Measurements from ENCODE around the gene FBXO4. TPM values are rescaled to one million over a fixed set of nuclear protein-coding genes. Genes with fewer than 3 reads are reported as not detected.

FBXO4 gene
- total RNA-seq, 4 donors from 2014 or later = 1.8 to 4.7 (median 3.1) TPM

- Histone ChIP-seq H3K27me3 (no peaks in the 10 kb centered on the region), H3K27ac (no peak overlapping the region), H3K9me3 (no peaks in the 10 kb centered on the region), H3K4me1 (no peaks in the 10 kb centered on the region), H3K36me3 (no peaks in the 10 kb centered on the region), H3K4me3 (no peak overlapping the region)
- intact Hi-C loops (cut with DNase I; ENCODE audit: low total_unique reads) = no loop called here
- ATAC-seq (no peak), DNase-seq (no peak)
- TF ChIP-seq POLR2A (IDR thresholded peaks at IDR 0.05) (no peak), CTCF (IDR thresholded peaks at IDR 0.05 in 4 of 5, conservative IDR thresholded peaks at IDR 0.05 in 1 of 5) (no peak)
- in situ Hi-C loops (cut with MboI; ENCODE audit: low sequenced_read_pairs in 4 of 4) = no loop called here
Observed at GRCh38 chr5:41878643-41879478, 46.2 kb upstream of the FBXO4 start.

GRCh38 chr5:41882765-41883164, 42.3 kb upstream of the FBXO4 start:
- no peaks in the 10 kb centered on the region for H3K9me3 ChIP-seq
- TF ChIP-seq POLR2A (IDR thresholded peaks at IDR 0.05) (no peak), CTCF (IDR thresholded peaks at IDR 0.05 in 4 of 5, conservative IDR thresholded peaks at IDR 0.05 in 1 of 5) (no peak)
- no peak overlapping the region for H3K4me3 ChIP-seq
- H3K27me3 ChIP-seq = no peaks in the 10 kb centered on the region
- intact Hi-C loops (cut with DNase I; ENCODE audit: low total_unique reads) (no loop called here), in situ Hi-C loops (cut with MboI; ENCODE audit: low sequenced_read_pairs in 4 of 4) (no loop called here)
- H3K27ac ChIP-seq = no peak overlapping the region
- DNase-seq (no peak), ATAC-seq (no peak)
- no peaks in the 10 kb centered on the region for H3K4me1 ChIP-seq
- no peaks in the 10 kb centered on the region for H3K36me3 ChIP-seq

- no peak for ATAC-seq
- no peak for DNase-seq
- no peak overlapping the region for H3K27ac ChIP-seq
- H3K36me3 ChIP-seq = no peaks in the 10 kb centered on the region
- H3K27me3 ChIP-seq = no peaks in the 10 kb centered on the region
- H3K4me3 ChIP-seq = no peak overlapping the region
- no peaks in the 10 kb centered on the region for H3K4me1 ChIP-seq
- intact Hi-C loops (cut with DNase I; ENCODE audit: low total_unique reads) = no loop called here
- in situ Hi-C loops (cut with MboI; ENCODE audit: low sequenced_read_pairs in 4 of 4) = no loop called here
- TF ChIP-seq CTCF (IDR thresholded peaks at IDR 0.05 in 4 of 5, conservative IDR thresholded peaks at IDR 0.05 in 1 of 5) = no peak
- TF ChIP-seq POLR2A (IDR thresholded peaks at IDR 0.05) = no peak
- no peaks in the 10 kb centered on the region for H3K9me3 ChIP-seq
Observed at GRCh38 chr5:41883243-41883642, 41.8 kb upstream of the FBXO4 start.

GRCh38 chr5:41883936-41884335, 41.1 kb upstream of the FBXO4 start:
- ATAC-seq (no peak), DNase-seq (no peak)
- H3K36me3 ChIP-seq = no peaks in the 10 kb centered on the region
- no peak overlapping the region for H3K4me3 ChIP-seq
- in situ Hi-C loops (cut with MboI; ENCODE audit: low sequenced_read_pairs in 4 of 4) (no loop called here), intact Hi-C loops (cut with DNase I; ENCODE audit: low total_unique reads) (no loop called here)
- no peaks in the 10 kb centered on the region for H3K9me3 ChIP-seq
- no peak overlapping the region for H3K27ac ChIP-seq
- H3K27me3 ChIP-seq = no peaks in the 10 kb centered on the region
- TF ChIP-seq CTCF (IDR thresholded peaks at IDR 0.05 in 4 of 5, conservative IDR thresholded peaks at IDR 0.05 in 1 of 5) (no peak), POLR2A (IDR thresholded peaks at IDR 0.05) (no peak)
- no peaks in the 10 kb centered on the region for H3K4me1 ChIP-seq

Data from gastrocnemius medialis (tissue), 4 donors.